Measurements from ENCODE around the gene AP3D1.

Gene AP3D1

GRCh38 chr19:2081873-2082810, 69.2 kb downstream of the AP3D1 start:
- no peak for DNase-seq

GRCh38 chr19:2080336-2080988, 70.9 kb downstream of the AP3D1 start:
- no peak for DNase-seq

GRCh38 chr19:2079865-2080301, 71.5 kb downstream of the AP3D1 start:
- no peak for DNase-seq

GRCh38 chr19:2079076-2079864, 72.1 kb downstream of the AP3D1 start:
- DNase-seq, result no peak

DNA sequence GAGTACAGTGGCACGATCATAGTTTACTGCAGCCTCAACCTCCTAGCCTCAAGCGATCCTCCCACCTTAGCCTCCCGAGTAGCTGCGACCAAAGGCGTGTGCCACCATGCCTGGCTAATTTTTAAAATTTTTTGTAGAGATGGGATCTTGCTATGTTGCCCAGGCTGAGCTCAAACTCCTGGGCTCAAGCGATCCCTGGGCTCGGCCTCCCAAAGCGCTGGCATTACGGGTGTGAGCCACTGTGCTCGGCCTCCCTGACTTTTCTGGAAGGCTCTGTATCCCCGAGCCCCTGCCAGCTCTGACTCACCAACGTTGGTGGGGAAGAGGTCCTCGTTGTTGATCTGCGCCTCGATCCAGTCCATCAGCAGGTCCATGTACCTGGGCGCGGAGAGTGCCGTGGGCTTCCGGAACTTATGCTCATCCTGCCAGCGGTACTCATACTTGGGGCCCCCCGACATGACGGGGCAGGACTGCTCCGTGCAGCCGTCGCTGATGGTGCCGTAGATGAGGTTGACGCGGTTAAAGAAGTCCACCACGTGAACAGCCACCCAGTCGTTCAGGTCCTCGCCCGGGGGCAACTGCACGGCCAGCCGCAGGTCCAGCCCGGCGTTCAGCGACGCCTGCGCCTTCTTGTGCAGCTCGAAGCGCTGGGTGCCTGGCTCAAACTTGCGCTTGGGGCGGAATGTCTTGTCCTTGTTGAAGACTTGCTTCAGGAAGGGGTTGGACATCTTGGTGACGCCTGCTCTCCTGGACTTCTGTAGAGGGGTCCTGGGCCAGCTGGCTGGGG, 73.3 kb downstream of the AP3D1 start:
- DNase-seq, result no peak

DNA sequence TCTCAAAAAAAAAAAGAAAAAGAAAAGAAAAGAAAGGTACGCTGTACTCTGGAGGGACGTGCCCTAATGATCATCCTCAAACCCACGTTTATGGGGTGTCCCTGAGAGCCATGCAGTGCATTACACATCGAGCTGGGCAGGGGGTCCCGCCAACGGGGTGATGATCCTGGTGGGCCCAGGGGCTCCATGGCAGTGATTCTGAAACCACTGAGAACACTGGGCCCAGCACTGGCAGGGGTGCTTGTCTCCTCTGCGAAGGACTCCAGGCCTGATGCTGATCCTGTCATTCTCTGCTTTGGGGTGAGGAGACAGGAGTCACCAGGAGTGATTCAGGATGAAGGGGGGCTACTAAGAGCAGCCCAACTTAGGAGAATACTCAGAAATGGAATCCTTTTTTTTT, 74.0 kb downstream of the AP3D1 start:
- no peak for DNase-seq

- no peak for DNase-seq
Observed at GRCh38 chr19:2076526-2076944, 74.8 kb downstream of the AP3D1 start.

- DNase-seq, result no peak
Observed at GRCh38 chr19:2072757-2073551, 78.4 kb downstream of the AP3D1 start.

- no peak for DNase-seq
Observed at GRCh38 chr19:2070986-2071673, 80.2 kb downstream of the AP3D1 start.

GRCh38 chr19:2070436-2070827, 80.9 kb downstream of the AP3D1 start:
- DNase-seq, result no peak

DNA sequence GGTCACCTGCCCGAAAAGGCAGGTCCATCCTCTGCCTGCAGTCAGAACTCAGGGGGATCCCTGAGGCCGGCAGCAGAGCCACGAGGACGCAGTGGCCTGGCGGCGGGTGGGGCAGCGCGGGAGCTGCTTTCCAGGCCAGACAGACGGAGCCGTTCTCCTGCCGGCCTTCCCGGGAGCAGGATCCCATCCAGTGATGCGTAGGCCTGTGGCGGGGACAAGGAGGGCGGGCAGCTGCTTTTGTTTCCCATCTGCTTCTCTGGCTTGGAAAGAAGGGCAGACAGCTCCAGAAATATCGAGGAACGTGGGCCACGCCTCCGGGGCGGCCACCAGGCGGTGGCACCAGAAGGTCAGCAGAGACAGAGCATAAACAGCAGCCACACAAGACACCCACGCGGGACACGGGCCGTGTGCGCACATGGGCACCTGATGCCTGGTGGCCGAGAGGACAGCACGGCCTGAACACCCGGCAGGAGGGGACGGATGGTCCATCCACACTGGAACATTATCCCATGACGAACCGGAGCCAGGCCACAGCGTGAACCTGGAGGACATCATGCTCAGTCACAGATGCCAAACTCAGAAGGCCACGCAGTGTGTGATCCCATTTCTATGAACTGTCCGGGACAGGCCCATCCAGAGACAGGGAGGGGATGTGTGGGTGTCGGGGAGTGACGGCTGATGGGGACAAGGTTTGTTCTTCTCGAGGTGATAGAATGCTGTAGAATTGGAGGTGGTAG, 86.4 kb downstream of the AP3D1 start:
- DNase-seq, result no peak

DNA sequence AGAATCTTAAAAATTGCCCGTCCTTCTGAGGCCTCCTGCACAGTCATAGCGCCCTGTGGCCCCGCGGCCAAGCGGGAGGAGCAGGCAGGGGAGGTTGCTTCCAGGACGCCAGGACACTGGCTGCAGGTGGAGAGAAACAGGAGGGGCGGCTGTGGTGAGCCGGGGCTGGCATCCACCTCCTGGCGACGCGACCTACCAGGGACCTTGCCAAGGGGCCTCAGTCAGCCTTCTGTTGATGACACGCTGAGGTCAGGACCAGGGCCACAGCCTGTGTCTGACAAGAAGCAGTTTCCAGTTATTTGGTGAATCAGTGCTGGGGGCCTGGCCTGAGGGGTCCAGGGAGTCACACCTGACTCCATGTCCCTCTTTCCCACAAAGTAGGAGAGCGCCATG, 87.0 kb downstream of the AP3D1 start:
- no peak for DNase-seq

DNA sequence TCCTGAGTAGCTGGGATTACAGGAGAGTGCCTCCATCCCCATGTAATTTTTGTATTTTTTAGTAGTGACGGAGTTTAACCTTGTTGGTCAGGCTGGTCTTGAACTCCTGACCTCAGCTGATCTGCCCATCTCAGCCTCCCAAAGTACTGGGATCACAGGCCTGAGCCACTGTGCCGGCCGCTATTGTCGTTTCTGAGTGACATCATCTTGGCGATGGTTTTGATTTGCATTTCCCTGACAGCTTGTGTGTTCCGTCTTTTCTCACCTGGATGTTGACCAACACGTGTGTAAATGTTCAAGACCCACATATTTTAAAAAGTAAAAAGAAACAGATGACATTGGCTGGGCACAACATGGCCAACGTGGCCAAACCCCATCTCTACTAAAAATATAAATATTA, 87.5 kb downstream of the AP3D1 start:
- no peak for DNase-seq

- no peak for DNase-seq
Observed at GRCh38 chr19:2062770-2063169, 88.6 kb downstream of the AP3D1 start.

GRCh38 chr19:2062389-2062729, 89.0 kb downstream of the AP3D1 start:
- DNase-seq, result no peak

- peak; percentile 93 for DNase-seq
Observed at GRCh38 chr19:2061495-2062388, 89.6 kb downstream of the AP3D1 start.

DNA sequence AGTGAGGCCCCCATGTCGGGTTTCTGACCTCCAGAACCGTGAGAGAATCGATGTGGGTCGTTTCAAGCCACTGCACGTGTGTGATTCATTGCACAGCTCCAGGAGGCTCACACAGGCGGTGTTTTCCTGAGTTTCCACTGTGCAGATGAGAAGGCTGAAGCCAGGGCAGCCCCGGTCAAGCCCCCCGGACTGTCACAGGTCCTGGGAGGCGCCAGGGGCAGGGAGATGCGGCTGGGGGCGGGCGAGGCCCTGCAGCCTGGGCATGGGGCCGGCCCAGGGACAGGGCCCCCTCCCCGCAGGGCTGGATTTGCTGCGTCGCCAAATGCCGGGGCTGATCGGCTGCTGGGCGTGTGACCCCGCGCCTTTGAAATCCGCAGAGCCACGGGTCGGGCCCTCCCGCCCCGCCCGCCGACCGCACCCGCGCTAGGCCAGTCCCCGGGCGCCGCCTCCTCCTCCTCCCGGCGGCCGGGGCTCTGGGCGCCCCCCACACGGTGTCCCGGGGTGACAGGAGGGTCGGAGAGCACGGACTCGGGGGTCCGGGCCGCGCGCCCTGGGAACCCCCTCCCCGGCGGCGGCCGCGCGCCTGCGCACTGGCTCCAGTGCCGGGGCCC, 90.4 kb downstream of the AP3D1 start:
- DNase-seq, result peak; percentile 26

DNA sequence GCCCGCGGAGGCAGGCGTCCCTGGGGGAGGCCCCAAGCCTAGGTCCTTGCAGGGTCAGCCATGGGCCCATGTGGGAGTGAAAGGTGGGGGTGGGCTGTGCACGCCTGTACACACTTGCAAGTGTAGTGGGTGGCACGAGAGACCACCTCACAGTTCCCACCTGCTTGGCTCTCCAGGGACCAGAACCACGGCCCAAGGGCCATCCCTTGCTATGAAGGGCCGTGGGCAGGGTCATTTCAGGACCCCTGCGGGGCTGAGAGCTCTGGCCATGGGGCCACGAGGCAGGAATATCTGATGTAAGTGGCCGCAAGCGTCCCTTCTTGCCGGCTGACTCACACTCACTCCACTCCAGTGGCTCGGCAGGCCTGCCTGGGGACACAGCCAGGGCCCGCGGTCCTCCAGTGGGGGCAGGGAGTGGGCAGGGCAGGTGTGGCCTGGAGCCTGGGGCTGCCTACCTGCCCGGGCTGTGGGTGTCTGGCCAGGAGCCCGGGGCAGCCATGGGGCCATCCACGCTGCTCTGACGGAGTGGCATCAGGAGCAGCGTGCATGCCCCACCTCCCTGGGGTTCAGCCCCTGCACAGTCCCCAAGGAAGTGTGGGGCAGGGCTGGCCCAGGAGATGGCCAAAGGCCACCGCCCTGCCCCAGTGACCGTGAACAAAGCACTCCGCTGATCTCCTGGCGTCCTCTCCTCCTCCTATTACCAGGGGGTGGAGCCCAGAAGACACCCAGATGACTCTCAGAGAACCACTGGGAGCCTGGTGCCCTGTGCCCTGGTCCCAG, 91.8 kb downstream of the AP3D1 start:
- DNase-seq, result no peak
